Neuron (in vitro differentiated cells): ENCODE results near the gene INS.

ENCODE experiments used
- H2AFZ ChIP-seq: one replicate; pipeline ENCODE4 v1.6.1; 2013; ENCODE audit warnings: low read depth, mild to moderate bottlenecking, inconsistent platforms, low read length, moderate library complexity
- H3K27me3 ChIP-seq: one replicate; pipeline ENCODE4 v1.6.1; 2013; ENCODE audit warnings: low read length; ENCODE audit not compliant: insufficient read depth
- H3K36me3 ChIP-seq: one replicate; pipeline ENCODE4 v1.6.1; 2013; ENCODE audit warnings: low read length; ENCODE audit not compliant: insufficient read depth
- H3K4me1 ChIP-seq: one replicate; pipeline ENCODE4 v1.6.1; 2013; ENCODE audit warnings: low read length; ENCODE audit not compliant: insufficient read depth
- H3K4me3 ChIP-seq: 2 replicates; pipeline ENCODE4 v1.5.1; 2013; ENCODE audit warnings: mild to moderate bottlenecking, low read length, moderate library complexity
- H3K9me3 ChIP-seq: one replicate; pipeline ENCODE4 v1.6.1; 2013; ENCODE audit warnings: low read length

Gene INS

GRCh38 chr11:2202900-2203439 is 42.0 kb upstream of the INS start:
- Histone ChIP-seq H3K27me3 (peaks cover 4% of the 10 kb centered on the region), H3K4me1 (no peaks in the 10 kb centered on the region), H3K9me3 (no peaks in the 10 kb centered on the region), H3K4me3 (no peak overlapping the region), H3K36me3 (no peaks in the 10 kb centered on the region), H2AFZ (no peak overlapping the region)

GRCh38 chr11:2202071-2202899 is 41.3 kb upstream of the INS start:
- no peaks in the 10 kb centered on the region for H3K4me1 ChIP-seq
- H3K9me3 ChIP-seq, result no peaks in the 10 kb centered on the region
- no peak overlapping the region for H3K4me3 ChIP-seq
- H3K27me3 ChIP-seq, result peaks cover 4% of the 10 kb centered on the region
- H2AFZ ChIP-seq, result no peak overlapping the region
- no peaks in the 10 kb centered on the region for H3K36me3 ChIP-seq

DNA sequence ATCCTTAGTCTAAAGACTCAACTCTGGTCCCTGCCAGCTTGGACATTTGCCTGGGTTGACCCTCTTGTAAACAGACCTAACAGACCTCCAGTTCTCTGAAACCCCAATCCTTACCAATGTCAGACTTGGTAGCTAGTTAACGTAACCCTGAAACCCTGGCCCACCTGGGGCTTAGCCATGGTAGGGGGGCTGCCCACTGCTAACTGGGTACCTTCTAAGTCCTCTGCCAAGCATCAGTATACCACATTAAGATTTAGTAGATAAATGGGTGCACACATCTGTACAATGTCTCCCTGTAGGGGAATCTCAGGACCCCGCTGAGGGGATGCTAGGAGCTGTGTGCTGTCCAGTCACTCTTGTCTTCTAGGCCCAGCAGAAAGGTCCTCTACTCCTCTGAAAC is 40.5 kb upstream of the INS start:
- H3K36me3 ChIP-seq, result no peaks in the 10 kb centered on the region
- no peaks in the 10 kb centered on the region for H3K9me3 ChIP-seq
- H3K4me3 ChIP-seq, result no peak overlapping the region
- H2AFZ ChIP-seq, result no peak overlapping the region
- no peaks in the 10 kb centered on the region for H3K4me1 ChIP-seq
- peaks cover 4% of the 10 kb centered on the region for H3K27me3 ChIP-seq

GRCh38 chr11:2200957-2201519 is 40.0 kb upstream of the INS start:
- no peak overlapping the region for H2AFZ ChIP-seq
- no peak overlapping the region for H3K4me3 ChIP-seq
- no peaks in the 10 kb centered on the region for H3K9me3 ChIP-seq
- H3K27me3 ChIP-seq, result peaks cover 4% of the 10 kb centered on the region
- no peaks in the 10 kb centered on the region for H3K4me1 ChIP-seq
- no peaks in the 10 kb centered on the region for H3K36me3 ChIP-seq

DNA sequence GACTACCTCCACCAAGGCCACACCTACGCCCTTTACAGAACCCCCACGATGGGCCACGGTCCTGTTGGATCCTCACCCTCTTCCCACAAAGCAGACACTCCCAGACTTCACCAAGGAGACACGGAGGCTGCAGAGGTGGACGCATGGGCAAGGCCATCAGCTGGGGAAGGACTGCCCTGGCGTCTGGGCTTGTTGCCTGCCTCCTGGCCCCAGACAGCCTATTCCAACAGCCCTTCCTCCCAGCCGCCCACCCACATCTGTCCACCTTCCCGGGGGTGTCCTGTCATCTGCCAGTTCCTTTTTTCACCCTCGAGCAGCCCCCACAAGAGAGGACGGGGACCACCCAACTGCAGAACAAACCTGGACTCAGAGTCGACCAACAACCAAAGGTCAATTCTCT is 39.5 kb upstream of the INS start:
- no peaks in the 10 kb centered on the region for H3K4me1 ChIP-seq
- H3K9me3 ChIP-seq, result no peaks in the 10 kb centered on the region

GRCh38 chr11:2199466-2200341 is 38.7 kb upstream of the INS start:
- Histone ChIP-seq H3K36me3 (no peaks in the 10 kb centered on the region), H3K4me1 (no peaks in the 10 kb centered on the region), H3K4me3 (no peak overlapping the region), H2AFZ (no peak overlapping the region), H3K27me3 (peaks cover 4% of the 10 kb centered on the region), H3K9me3 (no peaks in the 10 kb centered on the region)

More for the DNA sequence above, 39.5 kb upstream of the INS start:
- Histone ChIP-seq H3K27me3 (peaks cover 4% of the 10 kb centered on the region), H3K4me3 (no peak overlapping the region), H2AFZ (no peak overlapping the region), H3K36me3 (no peaks in the 10 kb centered on the region)

DNA sequence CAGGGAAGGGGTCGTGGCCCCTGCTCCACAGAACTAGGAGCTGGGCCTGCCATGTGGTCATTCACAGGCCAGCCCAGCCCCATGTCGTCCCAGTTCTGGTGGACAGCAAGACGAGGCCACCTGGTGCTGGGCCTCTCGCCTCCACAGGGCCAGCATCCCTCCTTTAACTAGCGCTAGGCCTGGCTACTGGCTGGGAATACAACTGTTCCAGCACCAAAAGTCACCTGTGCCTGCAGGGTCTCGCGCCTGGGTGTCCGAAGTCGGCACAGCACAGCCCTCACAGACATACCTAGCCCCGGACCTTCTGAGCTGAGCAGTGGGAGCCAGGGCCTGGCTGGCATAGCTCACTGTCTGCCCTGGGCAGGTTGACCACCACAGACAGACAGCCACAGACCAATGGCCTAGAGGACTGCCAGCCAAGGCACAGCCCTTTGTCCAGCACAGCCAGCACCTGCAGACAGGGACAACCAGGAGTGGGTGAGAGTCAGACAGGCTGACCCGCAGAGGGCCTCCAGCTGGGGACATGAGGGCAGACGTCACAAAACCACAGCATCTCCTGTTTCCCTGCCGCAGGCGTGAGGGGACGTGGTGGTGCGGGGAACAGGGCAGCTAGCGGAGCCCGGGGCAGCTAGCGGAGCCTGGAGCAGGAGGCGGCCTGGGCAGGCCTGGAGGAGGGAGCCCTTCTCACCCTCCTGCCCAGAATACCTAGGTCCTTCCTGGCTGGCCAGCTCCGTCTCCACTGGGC is 37.8 kb upstream of the INS start:
- H3K4me1 ChIP-seq, result no peaks in the 10 kb centered on the region
- no peaks in the 10 kb centered on the region for H3K36me3 ChIP-seq
- peaks cover 4% of the 10 kb centered on the region for H3K27me3 ChIP-seq
- no peak overlapping the region for H3K4me3 ChIP-seq
- no peak overlapping the region for H2AFZ ChIP-seq
- no peaks in the 10 kb centered on the region for H3K9me3 ChIP-seq

GRCh38 chr11:2197771-2198520 is 36.9 kb upstream of the INS start:
- H2AFZ ChIP-seq, result no peak overlapping the region
- no peaks in the 10 kb centered on the region for H3K9me3 ChIP-seq
- H3K36me3 ChIP-seq, result no peaks in the 10 kb centered on the region
- H3K4me1 ChIP-seq, result no peaks in the 10 kb centered on the region
- peaks cover 9% of the 10 kb centered on the region for H3K27me3 ChIP-seq
- H3K4me3 ChIP-seq, result no peak overlapping the region

DNA sequence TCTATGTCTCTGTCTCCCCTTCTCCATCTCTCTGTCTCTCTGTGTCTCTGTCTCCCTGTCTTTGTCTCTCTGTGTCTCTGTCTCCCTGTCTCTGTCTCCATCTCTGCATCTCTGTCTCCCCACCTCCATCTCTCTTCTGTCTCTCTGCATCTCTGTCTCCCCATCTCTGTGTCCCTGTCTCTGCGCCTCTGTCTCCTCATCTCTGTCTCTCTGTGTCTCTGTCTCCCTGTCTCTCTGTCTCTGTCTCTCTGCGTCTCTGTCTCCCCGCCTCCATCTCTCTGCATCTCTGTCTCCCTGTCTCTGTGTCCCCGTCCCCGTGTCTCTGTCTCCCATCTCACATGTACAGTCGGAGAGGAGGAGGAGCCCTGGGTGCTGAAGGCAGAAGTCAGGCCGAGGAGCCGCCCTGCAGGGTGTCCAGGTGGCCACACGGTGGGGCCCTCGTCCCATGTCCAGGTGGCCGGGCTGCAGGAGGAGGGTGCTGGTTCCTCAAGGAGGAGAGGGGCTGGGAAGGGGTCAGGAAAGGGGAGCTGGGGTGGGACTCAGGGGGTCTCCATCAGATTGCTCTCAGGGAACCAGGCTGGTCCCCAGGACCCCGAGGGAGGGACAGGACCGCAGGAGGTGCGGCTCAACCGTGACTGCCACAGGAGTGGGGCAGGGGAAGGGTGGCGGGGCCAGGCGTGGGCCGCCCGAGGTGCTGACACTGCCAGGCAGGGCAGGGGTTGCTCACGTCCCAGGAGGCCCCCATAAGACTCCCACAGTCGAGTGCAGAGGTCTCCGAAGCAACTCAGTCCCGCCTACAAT is 36.2 kb upstream of the INS start:
- Histone ChIP-seq H2AFZ (no peak overlapping the region), H3K4me3 (no peak overlapping the region), H3K4me1 (no peaks in the 10 kb centered on the region), H3K27me3 (peaks cover 9% of the 10 kb centered on the region), H3K36me3 (no peaks in the 10 kb centered on the region), H3K9me3 (no peaks in the 10 kb centered on the region)

- H3K27me3 ChIP-seq, result peaks cover 13% of the 10 kb centered on the region
- H2AFZ ChIP-seq, result no peak overlapping the region
- no peak overlapping the region for H3K4me3 ChIP-seq
- no peaks in the 10 kb centered on the region for H3K36me3 ChIP-seq
- H3K9me3 ChIP-seq, result no peaks in the 10 kb centered on the region
- peaks cover 7% of the 10 kb centered on the region for H3K4me1 ChIP-seq
Observed at GRCh38 chr11:2195756-2196088, 34.7 kb upstream of the INS start.

- no peaks in the 10 kb centered on the region for H3K9me3 ChIP-seq
- no peaks in the 10 kb centered on the region for H3K36me3 ChIP-seq
- no peak overlapping the region for H3K4me3 ChIP-seq
- H2AFZ ChIP-seq, result no peak overlapping the region
- H3K27me3 ChIP-seq, result peaks cover 13% of the 10 kb centered on the region
- H3K4me1 ChIP-seq, result peaks cover 13% of the 10 kb centered on the region
Observed at GRCh38 chr11:2194877-2195755, 34.1 kb upstream of the INS start.
